Measurements from ENCODE around the gene MDC1.
"Not testable (repeated sequence)": the region's sequence is repeated elsewhere in the genome, so short reads cannot be mapped to it uniquely, and the experiment has no call there.

The MDC1 gene

DNA sequence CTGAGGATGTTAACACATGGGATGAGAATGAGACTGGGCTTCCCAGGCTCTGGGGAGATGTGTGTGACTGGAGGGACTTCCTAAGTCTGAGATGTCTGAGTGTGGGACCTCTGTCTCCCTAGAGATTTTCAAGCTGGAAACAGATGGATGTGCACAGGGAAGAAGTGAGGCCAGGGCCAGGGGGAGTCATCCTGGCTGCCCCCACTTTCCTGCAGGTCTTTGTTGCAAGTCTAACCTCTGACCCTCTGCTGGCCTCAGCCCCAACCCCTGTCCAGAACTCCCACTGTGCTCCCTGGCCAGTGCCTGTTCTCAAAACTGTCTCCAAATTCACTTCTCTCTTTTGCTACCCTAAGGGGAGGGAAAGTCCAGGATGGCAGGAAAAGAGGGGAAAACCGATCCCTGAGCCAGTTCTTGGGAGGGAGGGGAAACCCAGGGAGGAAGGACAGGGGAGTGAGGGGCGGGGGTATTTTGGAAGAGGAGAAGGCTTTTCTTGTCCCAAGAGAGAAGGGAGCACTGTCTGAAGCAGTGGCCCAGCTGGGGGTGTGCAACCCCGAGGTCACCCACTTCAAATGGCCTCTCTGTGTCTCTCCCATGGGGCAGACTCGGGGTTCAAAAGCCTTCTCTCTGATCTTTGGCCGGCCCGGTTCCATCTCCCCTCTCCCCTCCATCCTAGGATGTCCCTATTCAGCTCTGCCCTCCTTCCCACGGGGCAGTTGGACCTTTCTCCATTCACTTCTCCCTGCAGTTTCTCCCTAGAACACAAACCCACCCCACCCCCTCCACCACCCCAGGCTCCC lies 33.7 kb downstream of the MDC1 start:
- DNase-seq (ENCODE audit: low spot score): no peak

DNA sequence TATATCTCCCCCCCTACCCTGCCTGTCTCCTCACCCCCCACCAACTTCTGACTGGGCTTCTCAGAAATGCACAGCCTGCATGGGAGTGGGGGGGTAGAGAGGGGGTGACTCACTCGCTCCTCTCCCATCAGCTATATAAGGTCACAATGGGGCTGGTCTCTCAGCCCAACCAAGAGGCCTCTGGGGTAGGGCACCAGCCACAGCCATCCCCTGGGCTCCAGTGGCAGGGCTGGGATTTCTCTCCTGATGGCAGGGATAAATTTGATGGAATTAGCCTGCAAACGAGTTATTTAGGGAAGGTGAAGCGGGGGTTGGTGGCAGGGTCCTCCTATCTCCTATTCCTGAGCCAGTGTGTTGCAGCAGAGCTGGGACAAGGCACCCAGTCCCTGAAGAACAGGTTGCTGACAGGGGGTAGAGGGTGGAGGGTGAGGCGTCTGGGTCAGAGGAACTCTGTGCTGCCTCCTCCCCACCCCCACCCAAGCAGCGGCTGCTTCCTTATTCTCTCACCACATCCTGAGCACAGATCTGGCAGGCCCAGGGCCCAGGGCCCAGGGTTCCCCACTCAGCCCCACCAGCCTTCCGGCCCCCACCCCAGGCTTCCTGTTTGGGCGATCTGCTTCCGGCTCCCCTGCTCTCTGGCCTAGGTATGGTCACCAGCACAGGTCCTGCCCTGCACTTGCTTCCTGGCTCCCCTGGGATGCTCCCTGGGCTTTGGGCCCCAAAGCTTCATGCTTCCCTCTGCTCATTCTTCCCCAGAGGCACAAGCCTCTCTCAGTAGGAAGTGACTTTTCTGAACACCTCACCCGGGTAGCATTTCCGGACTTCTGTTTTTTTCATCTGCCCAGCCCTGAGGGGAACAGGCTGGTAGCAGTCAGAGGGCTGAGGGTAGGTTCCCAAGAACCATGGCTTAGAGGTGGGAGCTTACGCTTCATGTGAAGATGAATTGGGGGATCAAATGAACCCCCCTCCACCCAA lies 34.7 kb downstream of the MDC1 start:
- DNase-seq (ENCODE audit: low spot score): peak; percentile 92

DNA sequence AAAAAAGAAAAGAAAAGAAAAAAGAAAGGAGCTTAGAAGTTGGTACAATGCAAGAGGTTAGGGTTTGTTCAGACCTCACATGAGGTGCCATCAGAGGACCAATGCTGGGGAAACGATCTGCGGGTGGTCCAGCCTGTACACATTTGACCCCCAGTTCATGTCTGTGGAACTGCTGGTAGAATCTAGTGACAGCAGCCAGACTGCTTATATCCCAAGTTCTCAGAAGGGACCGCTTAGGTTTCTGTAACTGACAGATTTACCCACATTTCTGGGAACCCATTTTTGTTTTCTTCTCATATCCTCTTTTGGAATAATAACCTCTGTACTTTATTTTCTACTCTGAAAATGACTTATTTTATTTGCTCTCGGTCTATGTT lies 35.3 kb downstream of the MDC1 start:
- no peak for DNase-seq (ENCODE audit: low spot score)

GRCh38 chr6:30679765-30680535 lies 37.1 kb downstream of the MDC1 start:
- no peak for DNase-seq (ENCODE audit: low spot score)

DNA sequence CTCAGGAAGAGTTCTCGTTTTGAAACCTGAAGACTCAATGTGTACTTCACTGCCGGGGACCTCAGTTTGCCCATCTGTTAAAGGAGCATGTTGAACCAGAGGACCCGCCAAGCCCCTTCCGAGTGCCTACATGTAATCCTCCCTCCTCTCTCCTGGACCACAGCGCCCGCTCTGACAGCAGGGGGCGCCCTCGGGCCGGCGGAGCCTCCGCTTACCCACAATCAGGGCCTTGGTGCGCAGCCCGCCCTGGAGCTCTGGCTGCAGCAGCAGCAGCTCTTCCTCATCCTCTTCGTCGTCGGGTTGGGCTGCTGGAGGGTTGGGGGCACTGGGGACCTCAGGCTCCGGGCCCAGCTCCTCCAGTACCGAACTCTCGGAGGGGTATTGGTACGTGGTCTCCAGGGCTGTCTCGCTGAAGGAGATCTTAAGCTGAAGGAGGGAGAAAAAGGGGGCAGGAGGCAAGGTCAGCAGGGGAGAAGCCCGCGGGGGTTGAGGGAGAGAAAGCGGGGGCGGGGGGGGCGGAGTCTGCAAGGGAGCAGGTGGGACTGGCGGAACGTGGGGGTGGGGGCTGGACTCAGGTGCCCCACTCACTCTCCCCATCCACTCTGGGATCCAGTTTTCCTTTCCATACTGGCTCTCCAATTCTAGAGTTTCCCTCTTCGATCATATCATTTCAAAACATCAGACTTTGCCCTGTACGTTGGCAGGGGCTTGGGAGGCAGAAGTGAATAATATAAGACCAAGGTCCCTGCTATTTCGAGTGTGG lies 37.9 kb downstream of the MDC1 start:
- DNase-seq (ENCODE audit: low spot score): peak; percentile 90

DNA sequence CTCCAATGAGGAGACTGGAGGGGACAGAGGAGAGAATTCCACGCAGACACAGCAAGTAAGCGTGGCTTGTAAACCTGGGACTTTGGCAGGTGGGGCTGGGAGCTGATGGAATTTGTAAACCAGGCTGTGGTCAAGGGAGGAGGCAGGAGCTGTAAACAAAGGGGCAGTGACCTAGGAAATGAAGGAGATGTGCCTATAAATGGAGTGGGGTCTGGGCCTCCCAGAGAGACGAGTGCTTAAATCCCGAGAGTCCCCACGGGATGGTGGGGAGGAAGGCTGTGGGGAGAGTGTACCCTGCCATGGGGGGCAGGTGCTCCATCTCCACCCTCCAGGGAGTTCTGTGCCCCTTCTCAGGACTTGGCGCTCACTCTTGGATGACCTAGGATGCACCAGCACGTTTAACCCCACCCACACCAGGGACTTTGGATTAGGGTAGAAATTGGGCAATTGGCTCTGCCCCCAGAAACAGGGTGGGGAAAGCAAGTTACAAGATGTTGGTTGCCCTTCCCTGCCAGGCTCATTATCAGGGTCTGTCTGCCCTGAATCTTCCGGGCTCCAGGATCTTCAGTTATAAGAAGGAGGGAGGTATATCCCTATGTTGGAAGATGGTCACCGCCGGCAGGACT lies 40.3 kb downstream of the MDC1 start:
- no peak for DNase-seq (ENCODE audit: low spot score)

DNA sequence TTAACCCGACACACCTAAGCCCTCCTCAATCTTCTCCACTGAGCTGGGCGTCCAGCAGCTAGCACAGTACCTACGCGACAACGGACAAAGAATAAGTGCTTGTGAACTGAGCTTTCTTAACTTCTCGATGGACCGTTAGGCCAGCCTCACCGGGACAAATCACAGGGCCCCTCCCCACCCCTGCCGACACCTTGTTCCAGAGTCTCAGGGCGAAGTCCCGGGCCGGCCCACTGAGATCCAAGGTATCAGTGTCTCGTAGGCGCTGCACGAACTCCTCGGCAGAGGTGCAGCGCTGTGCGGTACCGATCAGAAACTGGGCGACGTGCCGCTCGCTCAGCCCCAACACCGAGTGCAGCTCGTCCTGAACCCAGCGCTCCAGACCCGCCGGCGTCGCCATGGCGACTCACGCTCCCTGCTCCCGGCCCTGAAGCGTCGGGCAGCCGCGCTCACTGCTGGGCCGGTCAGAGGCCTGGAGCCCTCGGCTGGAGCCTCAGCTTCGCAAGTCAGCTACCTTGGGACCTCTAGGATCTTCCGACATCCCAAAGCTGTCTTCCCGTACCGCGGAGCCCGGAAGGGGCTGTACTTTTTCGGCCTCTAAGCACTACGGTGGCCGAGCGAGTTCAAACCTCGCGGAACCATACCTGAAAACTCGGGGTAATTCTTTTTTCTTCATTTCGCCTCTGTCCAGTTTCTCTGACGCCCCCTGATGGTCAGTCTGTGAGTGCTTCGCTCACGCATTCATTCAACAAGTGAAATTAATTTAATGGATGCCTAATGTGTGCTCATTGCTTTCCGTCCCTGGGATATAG lies 44.4 kb downstream of the MDC1 start, which contains the start of gene DHX16:
Gene DHX16 (minus strand): TSS at position 562 of the 809 bp plus-strand sequence. CDS start 165 bp downstream, at position 397.
- DNase-seq (ENCODE audit: low spot score): peak; percentile 90

GRCh38 chr6:30670760-30671527 lies 46.1 kb downstream of the MDC1 start:
- no peak for DNase-seq (ENCODE audit: low spot score)

DNA sequence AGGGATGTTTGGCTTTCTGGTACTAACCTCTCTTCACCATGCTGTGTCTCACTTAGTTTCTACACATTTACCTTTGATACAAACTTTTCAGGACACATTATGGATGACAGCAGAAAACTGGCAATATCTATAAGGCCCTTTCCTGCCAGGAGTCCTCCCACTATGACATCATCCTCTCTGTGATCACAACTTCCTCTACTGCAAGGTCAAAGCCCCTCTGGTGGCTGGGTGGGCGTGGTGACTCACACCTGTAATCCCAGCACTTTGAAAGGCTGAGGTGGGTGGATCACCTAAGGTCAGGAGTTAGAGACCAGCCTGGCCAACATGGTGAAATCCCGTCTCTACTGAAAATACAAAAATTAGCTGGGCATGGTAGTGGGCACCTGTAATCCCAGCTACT lies 50.8 kb downstream of the MDC1 start:
- not testable (repeated sequence) for DNase-seq (ENCODE audit: low spot score)

DNA sequence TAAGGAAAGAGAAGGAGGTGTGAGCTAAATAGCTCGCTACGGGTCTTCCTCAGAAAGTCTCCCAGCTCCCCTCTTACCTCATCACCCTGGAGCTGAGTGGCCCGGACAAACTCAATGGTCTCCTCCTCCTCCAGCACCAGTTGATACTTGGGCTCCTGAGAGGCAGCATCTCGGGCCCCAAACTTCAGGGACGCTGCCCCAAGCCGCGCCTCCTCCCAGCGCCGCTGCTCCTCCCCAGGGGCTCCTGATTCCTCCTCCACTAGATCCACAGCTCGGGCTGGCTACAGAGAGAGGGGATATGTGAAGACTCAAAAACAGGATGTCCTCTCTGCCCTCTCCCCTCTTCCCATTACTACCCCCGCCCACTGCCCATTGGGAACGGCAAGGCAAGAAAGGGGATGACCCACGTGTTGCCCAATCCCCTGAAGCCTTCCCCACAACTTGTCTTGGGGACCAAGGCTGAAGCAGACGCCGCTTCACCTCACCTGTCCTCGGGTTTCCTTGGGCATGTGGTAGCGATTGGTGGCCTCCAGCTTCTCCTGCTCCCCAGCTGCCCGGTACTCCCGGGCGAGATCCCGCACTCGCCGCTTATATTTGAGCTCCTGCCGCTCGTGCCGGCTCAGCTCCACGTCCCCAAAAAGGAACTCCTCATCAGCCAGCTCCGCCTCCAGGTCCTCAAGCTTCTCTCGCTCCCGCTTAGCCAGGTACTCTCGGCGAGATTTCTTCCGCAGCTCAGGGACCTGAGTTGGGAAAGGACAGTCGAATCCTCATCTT lies 51.9 kb downstream of the MDC1 start:
- no peak for DNase-seq (ENCODE audit: low spot score)

- not testable (repeated sequence) for DNase-seq (ENCODE audit: low spot score)
These were observed 59.2 kb downstream of the MDC1 start for GRCh38 chr6:30657922-30658321.

DNA sequence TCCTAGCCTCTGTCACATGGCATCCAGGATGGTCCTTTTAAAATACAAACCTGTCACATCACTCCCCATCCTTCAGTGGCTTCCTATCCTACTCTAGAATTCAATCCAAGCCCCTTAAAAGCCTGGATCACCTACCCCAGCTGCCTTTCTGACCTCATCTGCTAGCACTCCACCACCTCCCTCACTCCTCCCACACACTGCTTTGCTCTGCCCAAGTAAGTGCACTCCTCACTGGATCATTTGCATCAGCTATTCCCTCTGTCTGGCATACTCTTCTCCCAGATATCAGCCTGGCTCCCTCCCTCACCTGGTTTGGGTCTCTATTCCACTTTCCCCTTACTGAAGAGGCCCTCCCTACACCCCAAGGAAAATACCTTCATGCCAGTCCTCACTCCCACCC lies 59.6 kb downstream of the MDC1 start:
- DNase-seq (ENCODE audit: low spot score): no peak

- DNase-seq (ENCODE audit: low spot score): no peak
These were observed 60.6 kb downstream of the MDC1 start for GRCh38 chr6:30656513-30656912.

DNA sequence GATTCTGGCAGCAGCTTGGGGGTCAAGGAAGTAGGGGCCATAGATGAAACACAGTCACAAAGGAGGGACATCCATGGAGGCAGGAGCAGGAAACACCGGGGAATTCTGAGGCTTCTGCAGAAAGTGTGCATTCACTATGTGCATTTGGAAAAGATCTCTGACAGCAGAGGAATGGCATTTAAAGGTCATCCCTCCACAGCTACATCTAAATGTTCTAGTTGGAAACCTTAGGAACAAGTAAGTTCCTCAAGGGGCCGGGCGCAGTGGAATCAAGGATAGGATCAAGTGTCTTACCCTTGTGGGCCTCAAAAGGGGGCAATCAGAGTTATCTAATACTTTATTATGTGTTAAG lies 61.4 kb downstream of the MDC1 start:
- no peak for DNase-seq (ENCODE audit: low spot score)

DNA sequence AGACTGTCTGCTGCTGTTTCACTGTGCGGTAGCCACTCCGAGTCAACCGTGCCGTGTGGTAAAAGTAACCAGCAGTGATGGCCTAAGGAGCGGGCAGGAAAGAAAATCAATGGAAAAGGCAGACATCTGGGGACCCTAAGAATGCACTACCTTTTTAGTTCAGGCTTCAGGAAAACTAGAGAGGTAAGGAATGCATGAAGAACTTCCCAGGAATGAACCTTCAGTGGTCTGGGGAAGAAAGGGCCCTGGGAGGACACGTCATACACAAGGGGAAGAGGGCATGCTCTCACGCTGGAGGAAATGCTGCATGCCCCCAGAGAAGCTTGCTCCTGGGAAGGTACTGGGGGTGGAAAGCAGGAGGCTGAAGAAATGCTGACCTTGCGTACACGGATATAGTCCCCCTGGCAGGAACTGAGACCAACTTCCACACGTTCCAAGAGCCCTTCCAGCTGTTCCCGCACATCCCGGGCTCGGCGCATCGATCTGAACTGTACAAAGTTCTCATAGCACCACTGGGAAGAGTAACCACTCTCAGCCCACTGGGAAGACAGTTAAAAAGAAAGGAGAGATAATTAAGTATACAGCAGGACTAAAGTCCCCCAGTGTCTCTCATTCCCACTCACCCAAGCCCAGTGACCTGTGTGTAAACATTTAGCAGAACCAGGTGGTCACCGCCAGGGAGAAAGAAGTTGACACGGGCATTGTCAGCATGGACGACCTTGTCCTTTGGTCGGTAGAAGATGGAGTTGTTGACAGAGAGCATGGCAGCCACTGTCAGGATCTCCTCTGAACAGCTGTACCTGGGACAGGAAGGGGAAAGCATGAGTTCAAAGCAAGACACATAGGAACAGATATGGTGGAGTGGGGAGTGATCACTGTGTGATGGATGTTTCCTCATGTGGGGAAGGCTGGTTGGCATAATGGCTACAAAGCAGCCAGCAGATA lies 62.0 kb downstream of the MDC1 start:
- DNase-seq (ENCODE audit: low spot score): no peak

DNA sequence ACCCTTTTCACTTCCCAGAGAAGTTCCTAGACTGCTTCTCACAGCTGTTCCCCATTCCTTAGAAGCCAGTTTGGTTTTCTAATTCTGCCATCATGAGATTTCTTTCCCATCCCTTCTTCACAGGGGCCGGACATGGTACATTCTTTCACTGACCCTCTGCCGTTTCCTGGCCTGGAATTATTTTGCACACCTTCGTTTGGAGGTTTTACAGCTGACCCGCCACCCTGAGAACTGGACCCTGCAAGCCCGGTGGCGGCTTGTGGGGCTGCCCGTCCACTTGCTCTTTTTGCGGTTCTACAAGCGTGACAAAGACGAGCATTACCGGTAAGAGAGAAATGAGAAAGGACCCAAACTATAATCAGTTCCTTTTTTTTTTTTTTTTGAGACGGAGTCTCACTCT lies 65.9 kb downstream of the MDC1 start:
- no peak for DNase-seq (ENCODE audit: low spot score)

All from CD4-positive, alpha-beta T cell treated with Interleukin-6 at 100 ng/mL for 8 hours (primary cell).